ENCODE measurements around the gene KL.

The KL gene

GRCh38 chr13:33057019-33057780 is 41.0 kb downstream of the KL start:
- in situ Hi-C loops (cut with HindIII; ENCODE audit: low sequenced_read_pairs) = no loop called here
- DNase-seq (ENCODE audit: low read depth) = no peak
- H3K4me3 ChIP-seq (ENCODE audit: low read depth, low read length) = no peak overlapping the region
- peak; percentile 56 for TF ChIP-seq CTCF (IDR thresholded peaks at IDR 0.05; ENCODE audit: low read depth, low read length, missing control alignments)

GRCh38 chr13:33058776-33059327 is 42.6 kb downstream of the KL start:
- H3K4me3 ChIP-seq (ENCODE audit: low read depth, low read length) = no peak overlapping the region
- no peak for DNase-seq (ENCODE audit: low read depth)
- TF ChIP-seq CTCF (IDR thresholded peaks at IDR 0.05; ENCODE audit: low read depth, low read length, missing control alignments) = no peak
- in situ Hi-C loops (cut with HindIII; ENCODE audit: low sequenced_read_pairs) = no loop called here

GRCh38 chr13:33060815-33061214 is 44.6 kb downstream of the KL start:
- no peak for DNase-seq (ENCODE audit: low read depth)
- no peak for TF ChIP-seq CTCF (IDR thresholded peaks at IDR 0.05; ENCODE audit: low read depth, low read length, missing control alignments)
- in situ Hi-C loops (cut with HindIII; ENCODE audit: low sequenced_read_pairs) = no loop called here
- no peak overlapping the region for H3K4me3 ChIP-seq (ENCODE audit: low read depth, low read length)

- TF ChIP-seq CTCF (IDR thresholded peaks at IDR 0.05; ENCODE audit: low read depth, low read length, missing control alignments) = no peak
- DNase-seq (ENCODE audit: low read depth) = no peak
- in situ Hi-C loops (cut with HindIII; ENCODE audit: low sequenced_read_pairs) = loop anchor here (5.0 kb wide), 1 partner anchor 46 kb away; no protein-coding TSS in a partner anchor
Measured at GRCh38 chr13:33066329-33066728, 50.1 kb downstream of the KL start.

GRCh38 chr13:33069365-33069764 is 53.1 kb downstream of the KL start:
- no peak for TF ChIP-seq CTCF (IDR thresholded peaks at IDR 0.05; ENCODE audit: low read depth, low read length, missing control alignments)
- no peak overlapping the region for H3K4me3 ChIP-seq (ENCODE audit: low read depth, low read length)
- in situ Hi-C loops (cut with HindIII; ENCODE audit: low sequenced_read_pairs) = loop anchor here (5.0 kb wide), 1 partner anchor 43 kb away; no protein-coding TSS in a partner anchor
- DNase-seq (ENCODE audit: low read depth) = no peak

More at GRCh38 chr13:33066329-33066728, 50.1 kb downstream of the KL start:
- no peak overlapping the region for H3K4me3 ChIP-seq (ENCODE audit: low read depth, low read length)

- no peak for TF ChIP-seq CTCF (IDR thresholded peaks at IDR 0.05; ENCODE audit: low read depth, low read length, missing control alignments)
- no peak overlapping the region for H3K4me3 ChIP-seq (ENCODE audit: low read depth, low read length)
- in situ Hi-C loops (cut with HindIII; ENCODE audit: low sequenced_read_pairs) = no loop called here
- no peak for DNase-seq (ENCODE audit: low read depth)
Measured at GRCh38 chr13:33070713-33071112, 54.5 kb downstream of the KL start.

Data from astrocyte of the cerebellum (primary cell).